ENCODE results near the gene AVL9.
"Not testable (repeated sequence)": the region's sequence is repeated elsewhere in the genome, so short reads cannot be mapped to it uniquely, and the experiment has no call there.

The AVL9 gene

DNA sequence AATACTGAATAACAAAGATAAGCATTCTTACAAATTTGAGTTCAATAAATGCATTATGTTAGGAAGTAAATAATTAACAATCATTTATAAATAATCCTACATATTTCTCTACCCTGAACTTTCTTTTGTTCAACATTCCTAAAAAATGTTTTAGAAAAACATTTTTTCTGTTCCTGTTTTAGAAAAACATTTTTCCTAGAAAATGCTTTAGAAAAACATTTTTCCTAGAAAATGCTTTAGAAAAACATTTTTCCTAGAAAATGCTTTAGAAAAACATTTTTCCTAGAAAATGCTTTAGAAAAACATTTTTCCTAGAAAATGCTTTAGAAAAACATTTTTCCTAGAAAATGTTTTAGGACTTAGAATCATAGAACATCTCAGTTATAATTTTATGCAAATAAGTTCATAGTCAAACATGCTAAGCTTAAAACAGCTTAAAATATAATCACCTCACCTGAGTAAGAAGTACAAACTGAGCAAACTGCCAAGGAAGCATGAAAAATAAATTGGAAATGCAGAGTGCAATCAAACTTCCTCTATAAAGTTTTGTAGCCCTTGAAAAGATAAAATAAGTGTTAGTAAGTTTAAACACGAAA, 139.6 kb downstream of the AVL9 start:
- not testable (repeated sequence) for H3K9me3 ChIP-seq (ENCODE audit: low read length)

DNA sequence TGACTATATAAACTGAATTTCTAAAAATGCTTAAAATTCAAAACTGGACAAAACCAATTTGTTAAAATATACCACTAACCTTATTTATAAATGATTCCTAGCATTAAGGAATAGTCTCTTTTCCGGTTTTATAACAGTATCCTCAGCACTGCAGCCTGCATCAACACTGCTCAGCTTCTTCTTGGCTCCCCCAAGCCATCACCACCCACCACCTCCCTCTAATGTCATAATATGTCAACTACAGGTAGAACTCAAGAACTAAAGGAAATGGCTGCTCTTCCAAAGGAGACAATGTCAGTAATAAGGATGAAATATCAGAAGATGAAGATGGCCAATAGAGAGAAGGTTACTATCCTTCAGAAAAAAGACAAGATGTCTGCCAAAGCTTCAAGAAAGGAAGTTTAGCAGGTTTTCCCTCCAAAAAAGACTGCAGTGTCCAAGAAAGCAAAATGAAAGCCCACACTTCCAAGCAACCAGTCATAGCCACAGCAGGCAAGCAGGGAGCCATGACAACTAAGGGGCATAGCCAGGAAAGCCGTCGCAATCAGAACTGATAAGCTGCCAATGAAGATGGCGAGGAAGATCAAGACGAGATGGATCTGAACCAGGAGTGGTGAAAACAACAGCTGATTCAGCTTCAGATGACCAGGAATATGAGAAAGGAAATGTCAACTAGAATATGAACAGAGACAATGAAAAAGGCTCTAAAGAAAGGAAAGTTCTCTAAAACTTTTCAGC, 141.6 kb downstream of the AVL9 start:
- H3K4me3 ChIP-seq (ENCODE audit: low read depth, low read length, poor library complexity, severe bottlenecking); H3K9me3 ChIP-seq (ENCODE audit: low read length); H3K9me2 ChIP-seq (ENCODE audit: low read depth, low read length); H3K27me3 ChIP-seq (ENCODE audit: insufficient read depth, low read length); H3F3A ChIP-seq (ENCODE audit: insufficient read depth, low read length); H3K36me3 ChIP-seq (ENCODE audit: insufficient read depth, low read length); H3K79me2 ChIP-seq (ENCODE audit: insufficient read depth, low read length); H4K20me1 ChIP-seq (ENCODE audit: insufficient read depth, low read length); H3K9ac ChIP-seq (ENCODE audit: low read length); H3K4me2 ChIP-seq (ENCODE audit: low read length); H3K4me1 ChIP-seq (ENCODE audit: insufficient read depth, low read length, severe bottlenecking); H3K27ac ChIP-seq (ENCODE audit: low read depth, low read length, poor library complexity, severe bottlenecking); H2AFZ ChIP-seq (ENCODE audit: low read length): not testable (repeated sequence)

More for the DNA sequence above, 139.6 kb downstream of the AVL9 start:
- not testable (repeated sequence) for H3K4me2 ChIP-seq (ENCODE audit: low read length); H3K36me3 ChIP-seq (ENCODE audit: insufficient read depth, low read length); H3K27me3 ChIP-seq (ENCODE audit: insufficient read depth, low read length); H4K20me1 ChIP-seq (ENCODE audit: insufficient read depth, low read length); H3F3A ChIP-seq (ENCODE audit: insufficient read depth, low read length); H3K4me3 ChIP-seq (ENCODE audit: low read depth, low read length, poor library complexity, severe bottlenecking); H2AFZ ChIP-seq (ENCODE audit: low read length); H3K4me1 ChIP-seq (ENCODE audit: insufficient read depth, low read length, severe bottlenecking); H3K9me2 ChIP-seq (ENCODE audit: low read depth, low read length); H3K9ac ChIP-seq (ENCODE audit: low read length); H3K27ac ChIP-seq (ENCODE audit: low read depth, low read length, poor library complexity, severe bottlenecking); H3K79me2 ChIP-seq (ENCODE audit: insufficient read depth, low read length)

- H3K9ac ChIP-seq (ENCODE audit: low read length); H3K4me1 ChIP-seq (ENCODE audit: insufficient read depth, low read length, severe bottlenecking); H3K9me2 ChIP-seq (ENCODE audit: low read depth, low read length); H3K36me3 ChIP-seq (ENCODE audit: insufficient read depth, low read length); H3K9me3 ChIP-seq (ENCODE audit: low read length); H3K27ac ChIP-seq (ENCODE audit: low read depth, low read length, poor library complexity, severe bottlenecking); H3K79me2 ChIP-seq (ENCODE audit: insufficient read depth, low read length); H3K4me2 ChIP-seq (ENCODE audit: low read length); H2AFZ ChIP-seq (ENCODE audit: low read length); H3K27me3 ChIP-seq (ENCODE audit: insufficient read depth, low read length); H3F3A ChIP-seq (ENCODE audit: insufficient read depth, low read length); H4K20me1 ChIP-seq (ENCODE audit: insufficient read depth, low read length); H3K4me3 ChIP-seq (ENCODE audit: low read depth, low read length, poor library complexity, severe bottlenecking): not testable (repeated sequence)
Measured at GRCh38 chr7:32637611-32638010, 142.3 kb downstream of the AVL9 start.
